Lung (tissue), 12 donors: ENCODE measurements around the gene USP46. TPM values are rescaled to one million over a fixed set of nuclear protein-coding genes. Genes with fewer than 3 reads are reported as not detected.

Experiments used
- ATAC-seq: fragments of 200-7000 bp; cut with Tn5 transposase; one replicate; pipeline ENCODE4 v1.9.1; 2020; ENCODE audit warnings: moderate number of reproducible peaks; ENCODE audit not compliant: insufficient read depth, low FRiP score
- DNase-seq, 3 donors: peaks; one replicate each; pipeline ENCODE4 v3.0.0-alpha.2; 2013 to 2017
- H3K27ac ChIP-seq, 2 donors: one replicate each; pipeline ENCODE4 v1.5.1; 2013; ENCODE audit warnings: mild to moderate bottlenecking in 2 of 2, moderate library complexity in 2 of 2, control low read depth in 1 of 2, inconsistent platforms in 1 of 2, low read depth in 1 of 2, low read length in 1 of 2
- H3K27me3 ChIP-seq, 3 donors: one replicate each; pipeline ENCODE4 v1.5.1; 2013; ENCODE audit warnings: low read length in 2 of 3; ENCODE audit not compliant: control insufficient read depth in 3 of 3, insufficient read depth in 3 of 3
- H3K36me3 ChIP-seq, 4 donors: one replicate each; pipeline ENCODE4 v1.5.1; 2013; ENCODE audit warnings: low read length in 4 of 4, mild to moderate bottlenecking in 1 of 4, moderate library complexity in 1 of 4; ENCODE audit not compliant: control insufficient read depth in 4 of 4, insufficient read depth in 4 of 4
- H3K4me1 ChIP-seq, 5 donors: one replicate each; pipeline ENCODE4 v1.5.1; 2013; ENCODE audit warnings: low read length in 5 of 5, mild to moderate bottlenecking in 2 of 5, moderate library complexity in 1 of 5; ENCODE audit not compliant: control insufficient read depth in 5 of 5, insufficient read depth in 5 of 5
- H3K4me3 ChIP-seq: one replicate; pipeline ENCODE4 v1.5.1; 2013; ENCODE audit warnings: mild to moderate bottlenecking, control low read depth, moderate library complexity
- H3K9ac ChIP-seq, 2 donors: one replicate each; pipeline ENCODE4 v1.5.1; 2013; ENCODE audit warnings: low read length in 2 of 2, control low read depth in 1 of 2; ENCODE audit not compliant: insufficient read depth in 1 of 2
- H3K9me3 ChIP-seq, 4 donors: one replicate each; pipeline ENCODE4 v1.5.1; 2013; ENCODE audit warnings: low read length in 3 of 4, mild to moderate bottlenecking in 1 of 4, moderate library complexity in 1 of 4; ENCODE audit not compliant: control insufficient read depth in 4 of 4, insufficient read depth in 3 of 4
- WGBS, 2 donors: extraction: QIAGEN DNeasy Blood & Tissue Kit; methylation state at CpG; one replicate each; pipeline ENCODE4 v1.1.7; 2013; 5-methylcytosine and 5-hydroxymethylcytosine counted together
- polyA plus RNA-seq, 2 donors: library from polyadenylated mRNA; stranded (reverse); fragments of 200-250 nt; gene quantifications; one replicate each; pipeline ENCODE4 v1.2.1, GENCODE V29; 2013
- total RNA-seq, 2 donors: library from RNA; depleted of rRNA in 1 of 2; stranded (reverse); fragments of >200 nt in 1 of 2; gene quantifications; one replicate each; pipeline ENCODE4 v1.2.1, GENCODE V29; 2014 to 2021
- TF ChIP-seq, protein P1 (sequence below): IDR thresholded peaks from 2 replicates; pipeline ENCODE4 v1.5.1; 2012; ENCODE audit warnings: mild to moderate bottlenecking; ENCODE audit errors: control extremely low read depth, extremely low read depth
- donor health status: control.
- donor health status: control.
- donor health status: Bipolar disorder and iron deficiency.
- donor health status: healthy.
- donor health status: DM: yes; HTN: yes; CAD: no.

Gene USP46
- total and polyA plus RNA-seq, 4 donors: 2.3 to 30.8 (median 8.8) TPM

- WGBS, 2 donors: 77 to 94% methylated on average over 3 of the region's 3 CpGs
- peaks cover 0 to 3% (median 0%) of the 10 kb centered on the region in 5 donors for H3K4me1 ChIP-seq
- no peak overlapping the region for H3K27ac ChIP-seq
- no peaks in the 10 kb centered on the region for H3K9me3 ChIP-seq
- H3K36me3 ChIP-seq: peaks cover 6 to 24% (median 15%) of the 10 kb centered on the region in 4 donors
- TF ChIP-seq, protein P1, sequence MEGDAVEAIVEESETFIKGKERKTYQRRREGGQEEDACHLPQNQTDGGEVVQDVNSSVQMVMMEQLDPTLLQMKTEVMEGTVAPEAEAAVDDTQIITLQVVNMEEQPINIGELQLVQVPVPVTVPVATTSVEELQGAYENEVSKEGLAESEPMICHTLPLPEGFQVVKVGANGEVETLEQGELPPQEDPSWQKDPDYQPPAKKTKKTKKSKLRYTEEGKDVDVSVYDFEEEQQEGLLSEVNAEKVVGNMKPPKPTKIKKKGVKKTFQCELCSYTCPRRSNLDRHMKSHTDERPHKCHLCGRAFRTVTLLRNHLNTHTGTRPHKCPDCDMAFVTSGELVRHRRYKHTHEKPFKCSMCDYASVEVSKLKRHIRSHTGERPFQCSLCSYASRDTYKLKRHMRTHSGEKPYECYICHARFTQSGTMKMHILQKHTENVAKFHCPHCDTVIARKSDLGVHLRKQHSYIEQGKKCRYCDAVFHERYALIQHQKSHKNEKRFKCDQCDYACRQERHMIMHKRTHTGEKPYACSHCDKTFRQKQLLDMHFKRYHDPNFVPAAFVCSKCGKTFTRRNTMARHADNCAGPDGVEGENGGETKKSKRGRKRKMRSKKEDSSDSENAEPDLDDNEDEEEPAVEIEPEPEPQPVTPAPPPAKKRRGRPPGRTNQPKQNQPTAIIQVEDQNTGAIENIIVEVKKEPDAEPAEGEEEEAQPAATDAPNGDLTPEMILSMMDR: no peak
- ATAC-seq: no peak
- no peak for DNase-seq
- H3K4me3 ChIP-seq: no peak overlapping the region
- no peaks in the 10 kb centered on the region for H3K27me3 ChIP-seq
- no peak overlapping the region for H3K9ac ChIP-seq
Observed at GRCh38 chr4:52604215-52604614, 54.9 kb downstream of the USP46 start.

GRCh38 chr4:52600275-52600674, 58.8 kb downstream of the USP46 start:
- DNase-seq: no peak
- Histone ChIP-seq H3K9me3 (no peaks in the 10 kb centered on the region), H3K9ac (no peak overlapping the region), H3K4me1 (peaks cover 0 to 13% (median 0%) of the 10 kb centered on the region in 5 donors), H3K27ac (peak overlapping the region in 1 of 2 donors; percentile 23), H3K36me3 (peaks cover 9 to 22% (median 19%) of the 10 kb centered on the region in 4 donors), H3K4me3 (no peak overlapping the region), H3K27me3 (no peaks in the 10 kb centered on the region)
- 95 to 98% methylated on average over 3 of the region's 3 CpGs for WGBS, 2 donors
- ATAC-seq: no peak
- TF ChIP-seq, protein P1: no peak

GRCh38 chr4:52595001-52595400, 64.1 kb downstream of the USP46 start:
- H3K4me1 ChIP-seq: peaks cover 0 to 24% (median 2%) of the 10 kb centered on the region in 5 donors
- H3K27me3 ChIP-seq: no peaks in the 10 kb centered on the region
- TF ChIP-seq, protein P1: no peak
- WGBS, 2 donors: 78 to 80% methylated on average over 2 of the region's 2 CpGs
- peak; percentile 31 to 73 (median 60) for DNase-seq
- no peaks in the 10 kb centered on the region for H3K9me3 ChIP-seq
- H3K27ac ChIP-seq: no peak overlapping the region
- H3K9ac ChIP-seq: no peak overlapping the region
- peaks cover 7 to 13% (median 13%) of the 10 kb centered on the region in 4 donors for H3K36me3 ChIP-seq
- no peak overlapping the region for H3K4me3 ChIP-seq
- no peak for ATAC-seq

DNA sequence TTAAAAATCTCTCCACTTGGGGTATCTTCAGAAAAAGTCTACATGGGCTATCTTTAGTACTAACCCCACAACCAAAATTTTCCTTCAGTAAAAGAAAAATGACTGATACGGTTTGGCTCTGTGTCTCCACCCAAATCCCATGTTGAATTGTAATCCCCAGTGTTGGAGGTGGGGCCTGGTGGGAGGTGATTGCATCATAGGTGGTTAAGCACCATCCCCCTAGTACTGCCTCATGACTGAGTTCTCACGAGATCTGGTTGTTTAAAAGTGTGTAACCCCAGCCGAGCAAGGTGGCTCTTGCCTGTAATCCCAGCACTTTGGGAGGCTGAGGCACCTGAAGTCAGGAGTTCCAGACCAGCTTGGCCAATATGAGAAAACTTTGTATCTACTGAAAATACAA, 66.8 kb downstream of the USP46 start:
- Histone ChIP-seq H3K4me3 (no peak overlapping the region), H3K9ac (no peak overlapping the region), H3K36me3 (peaks cover 4 to 11% (median 9%) of the 10 kb centered on the region in 4 donors), H3K9me3 (no peaks in the 10 kb centered on the region), H3K4me1 (peaks cover 0 to 28% (median 5%) of the 10 kb centered on the region in 5 donors), H3K27ac (no peak overlapping the region), H3K27me3 (no peaks in the 10 kb centered on the region)
- no peak for ATAC-seq
- no peak for DNase-seq
- 87 to 91% methylated on average over 3 of the region's 3 CpGs for WGBS, 2 donors
- TF ChIP-seq, protein P1: no peak
